WI38 (cell line): ENCODE data around the gene PYM1.

Experiments
- H3K4me3 ChIP-seq: 2 replicates; pipeline ENCODE4 v1.5.1; 2011; ENCODE audit warnings: low read depth, mild to moderate bottlenecking, control low read depth, low read length
- CTCF ChIP-seq: IDR thresholded peaks from 2 replicates; pipeline ENCODE4 v1.5.1; 2012; ENCODE audit warnings: low read depth, mild to moderate bottlenecking, control low read depth, low read length

Gene PYM1

GRCh38 chr12:55908726-55909512 lies 18.8 kb downstream of the PYM1 start:
- H3K4me3 ChIP-seq: no peak overlapping the region
- TF ChIP-seq CTCF: no peak

- no peak overlapping the region for H3K4me3 ChIP-seq
- TF ChIP-seq CTCF: no peak
These were observed 21.6 kb downstream of the PYM1 start for GRCh38 chr12:55906056-55906455.

- no peak overlapping the region for H3K4me3 ChIP-seq
- TF ChIP-seq CTCF: no peak
These were observed 25.7 kb downstream of the PYM1 start for GRCh38 chr12:55901881-55902490.

- no peak for TF ChIP-seq CTCF
- H3K4me3 ChIP-seq: no peak overlapping the region
These were observed 28.6 kb downstream of the PYM1 start for GRCh38 chr12:55899082-55899481.

- TF ChIP-seq CTCF: no peak
- no peak overlapping the region for H3K4me3 ChIP-seq
These were observed 34.0 kb downstream of the PYM1 start for GRCh38 chr12:55893723-55894122.

- no peak overlapping the region for H3K4me3 ChIP-seq
- TF ChIP-seq CTCF: no peak
These were observed 36.4 kb downstream of the PYM1 start for GRCh38 chr12:55891310-55891709.

GRCh38 chr12:55885113-55885512 lies 42.6 kb downstream of the PYM1 start:
- TF ChIP-seq CTCF: no peak
- H3K4me3 ChIP-seq: no peak overlapping the region
